ENCODE results near the gene EIF5B. TPM values are rescaled to one million over a fixed set of nuclear protein-coding genes. Genes with fewer than 3 reads are reported as not detected.
A peak's percentile ranks its signal among the peaks of the same experiment; 100 is the strongest.

Gene EIF5B
- total RNA-seq, 1 donor from 2014 or later: 57.4 TPM

- TF ChIP-seq CTCF (IDR thresholded peaks at IDR 0.05; ENCODE audit: partially characterized antibody, unreplicated experiment): no peak
- Mint-ChIP-seq H3K4me1 (ENCODE audit: low read depth, unreplicated experiment) (no peaks in the 10 kb centered on the region), H3K27me3 (ENCODE audit: unreplicated experiment) (no peaks in the 10 kb centered on the region), H3K27ac (ENCODE audit: unreplicated experiment) (peak overlapping the region; percentile 24), H3K9me3 (ENCODE audit: unreplicated experiment) (no peaks in the 10 kb centered on the region), H3K4me3 (ENCODE audit: unreplicated experiment) (no peak overlapping the region), H3K36me3 (ENCODE audit: unreplicated experiment) (peaks cover 7% of the 10 kb centered on the region)
- no peak for DNase-seq
These were observed 58.5 kb downstream of the EIF5B start for GRCh38 chr2:99395589-99396130.

- H3K27ac Mint-ChIP-seq (ENCODE audit: unreplicated experiment): no peak overlapping the region
- no peaks in the 10 kb centered on the region for H3K9me3 Mint-ChIP-seq (ENCODE audit: unreplicated experiment)
- H3K4me1 Mint-ChIP-seq (ENCODE audit: low read depth, unreplicated experiment): no peaks in the 10 kb centered on the region
- no peak overlapping the region for H3K4me3 Mint-ChIP-seq (ENCODE audit: unreplicated experiment)
- TF ChIP-seq CTCF (IDR thresholded peaks at IDR 0.05; ENCODE audit: partially characterized antibody, unreplicated experiment): no peak
- peaks cover 7% of the 10 kb centered on the region for H3K36me3 Mint-ChIP-seq (ENCODE audit: unreplicated experiment)
- no peaks in the 10 kb centered on the region for H3K27me3 Mint-ChIP-seq (ENCODE audit: unreplicated experiment)
- DNase-seq: no peak
These were observed 60.2 kb downstream of the EIF5B start for GRCh38 chr2:99397266-99397920.

- TF ChIP-seq CTCF (IDR thresholded peaks at IDR 0.05; ENCODE audit: partially characterized antibody, unreplicated experiment): no peak
- DNase-seq: no peak
- H3K36me3 Mint-ChIP-seq (ENCODE audit: unreplicated experiment): peaks cover 7% of the 10 kb centered on the region
- no peaks in the 10 kb centered on the region for H3K4me1 Mint-ChIP-seq (ENCODE audit: low read depth, unreplicated experiment)
- no peak overlapping the region for H3K4me3 Mint-ChIP-seq (ENCODE audit: unreplicated experiment)
- H3K9me3 Mint-ChIP-seq (ENCODE audit: unreplicated experiment): peaks cover 2% of the 10 kb centered on the region
- no peak overlapping the region for H3K27ac Mint-ChIP-seq (ENCODE audit: unreplicated experiment)
- no peaks in the 10 kb centered on the region for H3K27me3 Mint-ChIP-seq (ENCODE audit: unreplicated experiment)
These were observed 61.1 kb downstream of the EIF5B start for GRCh38 chr2:99398303-99398702.

GRCh38 chr2:99399063-99399462, 61.9 kb downstream of the EIF5B start:
- H3K27me3 Mint-ChIP-seq (ENCODE audit: unreplicated experiment): no peaks in the 10 kb centered on the region
- H3K4me3 Mint-ChIP-seq (ENCODE audit: unreplicated experiment): no peak overlapping the region
- no peak for DNase-seq
- no peak for TF ChIP-seq CTCF (IDR thresholded peaks at IDR 0.05; ENCODE audit: partially characterized antibody, unreplicated experiment)
- H3K9me3 Mint-ChIP-seq (ENCODE audit: unreplicated experiment): peaks cover 2% of the 10 kb centered on the region
- H3K36me3 Mint-ChIP-seq (ENCODE audit: unreplicated experiment): peaks cover 7% of the 10 kb centered on the region
- H3K27ac Mint-ChIP-seq (ENCODE audit: unreplicated experiment): peak overlapping the region; percentile 8
- H3K4me1 Mint-ChIP-seq (ENCODE audit: low read depth, unreplicated experiment): peaks cover 4% of the 10 kb centered on the region

GRCh38 chr2:99399795-99400194, 62.6 kb downstream of the EIF5B start:
- DNase-seq: no peak
- H3K4me3 Mint-ChIP-seq (ENCODE audit: unreplicated experiment): no peak overlapping the region
- no peaks in the 10 kb centered on the region for H3K27me3 Mint-ChIP-seq (ENCODE audit: unreplicated experiment)
- H3K36me3 Mint-ChIP-seq (ENCODE audit: unreplicated experiment): peaks cover 7% of the 10 kb centered on the region
- H3K4me1 Mint-ChIP-seq (ENCODE audit: low read depth, unreplicated experiment): peaks cover 4% of the 10 kb centered on the region
- no peak for TF ChIP-seq CTCF (IDR thresholded peaks at IDR 0.05; ENCODE audit: partially characterized antibody, unreplicated experiment)
- H3K27ac Mint-ChIP-seq (ENCODE audit: unreplicated experiment): no peak overlapping the region
- peaks cover 2% of the 10 kb centered on the region for H3K9me3 Mint-ChIP-seq (ENCODE audit: unreplicated experiment)

Data from glutamatergic neuron (in vitro differentiated cells).